A673 (cell line): ENCODE measurements around the gene DLG4. TPM values are rescaled to one million over a fixed set of nuclear protein-coding genes. Genes with fewer than 3 reads are reported as not detected.

Experiments used
- BruUV-seq: library from RNA; stranded (reverse); fragments of 400-500 nt; replicated peaks from 2 replicates; lab custom pipeline; 2021; lab: Mats Ljungman, UMichigan
- CTCF ChIA-PET: fragments of 300-600 bp; sonication (Branson Sonifier 250); formaldehyde crosslinking; loops from one replicate; lab custom pipeline; 2022; ENCODE audit warnings: antibody characterized with exemption; lab: Charles Lee
- POLR2A ChIA-PET: fragments of 300-600 bp; sonication (Branson Sonifier 250); formaldehyde crosslinking; loops from one replicate; lab custom pipeline; 2022; ENCODE audit warnings: antibody characterized with exemption; ENCODE audit not compliant: low non-redundant PET; lab: Charles Lee
- DNase-seq: peaks from one replicate; pipeline ENCODE4 v3.0.0-alpha.2; 2015; ENCODE audit warnings: low spot score
- H3K27ac ChIP-seq: fragments of 200-600 bp; sonication (generic); 2 replicates; pipeline ENCODE4 v1.5.1; 2016; ENCODE audit warnings: mixed run types, low read depth, mild to moderate bottlenecking, mixed read lengths, antibody characterized with exemption, low read length; ENCODE audit not compliant: poor library complexity, severe bottlenecking
- H3K27me3 ChIP-seq: fragments of 200-600 bp; sonication (generic); replicated peaks from 2 replicates; pipeline ENCODE4 v1.6.1; 2017; ENCODE audit warnings: mixed run types, low read depth, mild to moderate bottlenecking, mixed read lengths, antibody characterized with exemption, low read length; ENCODE audit not compliant: insufficient read depth, poor library complexity
- H3K36me3 ChIP-seq: fragments of 200-600 bp; sonication (generic); 2 replicates; pipeline ENCODE4 v1.6.1; 2016; ENCODE audit warnings: mixed run types, mild to moderate bottlenecking, mixed read lengths, antibody characterized with exemption, low read length; ENCODE audit not compliant: insufficient read depth, poor library complexity, severe bottlenecking
- H3K4me1 ChIP-seq: fragments of 200-600 bp; sonication (generic); 2 replicates; pipeline ENCODE4 v1.6.1; 2017; ENCODE audit warnings: mixed run types, mild to moderate bottlenecking, mixed read lengths, antibody characterized with exemption, low read length; ENCODE audit not compliant: insufficient read depth, poor library complexity, severe bottlenecking
- H3K4me3 ChIP-seq: fragments of 200-600 bp; sonication (generic); 2 replicates; pipeline ENCODE4 v1.5.1; 2016; ENCODE audit warnings: low read depth, mixed run types, mild to moderate bottlenecking, mixed read lengths, low read length; ENCODE audit not compliant: poor library complexity, severe bottlenecking
- H3K9me3 ChIP-seq: fragments of 200-600 bp; sonication (generic); 2 replicates; pipeline ENCODE4 v1.6.1; 2016; ENCODE audit warnings: mixed run types, low read depth, mild to moderate bottlenecking, mixed read lengths, antibody characterized with exemption, low read length; ENCODE audit not compliant: poor library complexity, severe bottlenecking
- CTCF ChIP-seq: fragments of 300-800, 200-600 bp; sonication (generic); conservative IDR thresholded peaks from 2 replicates; pipeline ENCODE4 v1.5.1; 2017; ENCODE audit warnings: low read depth, mild to moderate bottlenecking, antibody characterized with exemption, low read length, moderate library complexity, mixed read lengths
- EZH2 ChIP-seq: fragments of 200-600 bp; sonication (generic); IDR thresholded peaks from 2 replicates; pipeline ENCODE4 v1.6.1; 2017; ENCODE audit warnings: borderline replicate concordance, low read depth, mild to moderate bottlenecking, mixed read lengths, antibody characterized with exemption, low read length; ENCODE audit not compliant: poor library complexity, severe bottlenecking
- intact Hi-C: fragments of 100-400 bp; cut with micrococcal nuclease; formaldehyde crosslinking; loops from one replicate; pipeline ENCODE4 v1.10.0; 2022; ENCODE audit not compliant: unreplicated experiment
- total RNA-seq: library from RNA; stranded (reverse); gene quantifications from 2 replicates; pipeline ENCODE4 v1.2.3, GENCODE V29; 2021

The DLG4 gene
- total RNA-seq, 1 experiment from 2014 or later = 74.7 TPM

- H3K4me3 ChIP-seq = no peak overlapping the region
- no peak for TF ChIP-seq CTCF
- no peak for TF ChIP-seq EZH2
- H3K27me3 ChIP-seq = no peaks in the 10 kb centered on the region
- no peak overlapping the region for H3K27ac ChIP-seq
- peaks cover 38% of the 10 kb centered on the region for H3K4me1 ChIP-seq
- no peak for DNase-seq
- BruUV-seq = no TSS peak
- CTCF ChIA-PET = interaction anchor here (1.0 kb wide), 1 partner anchor 15 kb away, joined by 3 read pairs; no protein-coding TSS in a partner anchor
- no peaks in the 10 kb centered on the region for H3K9me3 ChIP-seq
- POLR2A ChIA-PET = no interaction called here
- intact Hi-C loops = no loop called here
- H3K36me3 ChIP-seq = peaks cover 36% of the 10 kb centered on the region
Observed at GRCh38 chr17:7235693-7236665, 16.3 kb upstream of the DLG4 start.

DNA sequence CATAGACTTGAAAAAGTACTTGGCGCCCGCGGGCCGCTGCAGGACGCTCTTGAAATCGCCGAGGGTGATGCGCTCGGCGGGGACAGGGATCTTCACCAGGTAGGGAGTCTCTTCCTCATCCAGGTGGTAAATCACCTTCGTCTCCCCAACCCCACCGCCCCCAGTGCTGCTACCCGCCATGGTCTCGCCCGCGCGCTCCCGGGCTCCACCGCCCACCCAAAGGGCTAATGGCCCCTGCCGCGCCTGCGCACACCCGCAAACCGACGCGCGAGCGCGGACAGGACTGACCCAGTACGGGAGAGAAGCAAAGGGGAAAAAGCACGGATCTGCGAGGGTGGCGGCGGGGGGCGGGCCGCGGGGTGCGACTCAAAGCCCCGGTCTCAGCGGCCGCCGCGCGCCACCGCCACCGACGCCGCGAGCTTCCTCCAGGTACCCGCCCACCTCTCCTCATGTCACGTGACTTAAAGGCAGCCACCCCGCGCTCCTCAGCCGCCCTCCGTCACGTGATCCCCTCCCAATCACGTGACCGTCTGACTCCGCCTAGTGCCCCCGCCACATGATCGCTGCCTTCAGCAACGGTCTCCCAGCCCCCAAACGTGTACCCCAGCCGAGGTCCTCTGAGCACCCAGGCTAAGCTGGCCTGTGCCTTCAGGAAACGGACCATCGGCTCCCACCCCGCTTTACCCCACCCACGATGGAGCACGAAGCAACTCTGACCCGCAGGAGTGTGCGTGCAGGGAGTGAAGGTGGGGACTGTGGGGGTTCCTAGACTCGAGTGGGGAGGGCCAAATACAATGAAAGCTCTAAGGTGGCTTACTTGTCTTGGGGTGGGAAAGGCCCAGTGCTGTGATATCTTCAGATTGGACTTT lies 14.7 kb upstream of the DLG4 start, which contains the start of gene DVL2:
TSS of gene DVL2 (minus strand) at position 435 of the 869 bp plus-strand sequence. CDS start at position 180, 255 bp downstream.
- TSS peak; percentile 36 for BruUV-seq
- Histone ChIP-seq H3K27me3 (no peaks in the 10 kb centered on the region), H3K27ac (peak within 1 kb of the TSS; percentile 83), H3K36me3 (peaks cover 45% of the 10 kb centered on the region), H3K4me1 (peaks cover 26% of the 10 kb centered on the region), H3K4me3 (peak within 1 kb of the TSS; percentile 78), H3K9me3 (no peaks in the 10 kb centered on the region)
- intact Hi-C loops = no loop called here
- no peak for TF ChIP-seq CTCF
- TF ChIP-seq EZH2 = no peak
- POLR2A ChIA-PET = interaction anchor here (0.6 to 1.0 kb wide), 3 partner anchors 15 to 64 kb away, joined by 3 to 6 read pairs (median 5); partner anchors contain the start of gene DLG4
- CTCF ChIA-PET = interaction anchor here (0.7 to 1.1 kb wide), 2 partner anchors 15 to 62 kb away, joined by 3 read pairs; no protein-coding TSS in a partner anchor
- DNase-seq = peak; percentile 97

GRCh38 chr17:7233701-7234082 lies 14.1 kb upstream of the DLG4 start:
- Histone ChIP-seq H3K27ac (peak overlapping the region; percentile 83), H3K4me3 (peak overlapping the region; percentile 78), H3K36me3 (peaks cover 51% of the 10 kb centered on the region), H3K4me1 (peaks cover 26% of the 10 kb centered on the region), H3K27me3 (no peaks in the 10 kb centered on the region), H3K9me3 (no peaks in the 10 kb centered on the region)
- ChIA-PET POLR2A (interaction anchor here (0.6 to 1.0 kb wide), 3 partner anchors 11 to 19 kb away, joined by 3 to 5 read pairs (median 3); partner anchors contain the start of gene DLG4), CTCF (interaction anchor here (1.1 kb wide), 1 partner anchor 63 kb away, joined by 3 read pairs; no protein-coding TSS in a partner anchor)
- peak; percentile 65 for DNase-seq
- intact Hi-C loops = no loop called here
- no TSS peak for BruUV-seq
- TF ChIP-seq EZH2 (no peak), CTCF (no peak)
